Panc1 (cell line): ENCODE results near the gene KLF15.

Source experiments
- CTCF ChIP-seq: fragments of 450-650 bp; IDR thresholded peaks from 2 replicates; pipeline ENCODE4 v1.5.1; 2017; ENCODE audit warnings: mild to moderate bottlenecking
- POLR2AphosphoS5 ChIP-seq: IDR thresholded peaks from 2 replicates; pipeline ENCODE4 v1.6.1; 2012; ENCODE audit warnings: mild to moderate bottlenecking, low read depth, low read length, moderate library complexity
- REST ChIP-seq, 2 experiments: IDR thresholded peaks; 2 replicates each; pipeline ENCODE4 v1.6.1; 2011 to 2012; ENCODE audit warnings: low read depth in 2 of 2, control low read depth in 1 of 2, low read length in 1 of 2, mild to moderate bottlenecking in 1 of 2, moderate library complexity in 1 of 2; ENCODE audit not compliant: insufficient read depth in 1 of 2

- TF ChIP-seq CTCF (no peak), POLR2AphosphoS5 (no peak), REST (IDR thresholded peaks at IDR 0.05; ENCODE audit: insufficient read depth in 1 of 2, low read depth in 2 of 2, low read length in 1 of 2) (no peak)
Measured at GRCh38 chr3:126391631-126392030, 34.4 kb upstream of the KLF15 start.
